Brain microvascular endothelial cell (primary cell): ENCODE results near the gene SLC2A11.

ENCODE experiments used
- DNase-seq: peaks from one replicate; pipeline ENCODE4 v3.0.0-alpha.2; 2020
- H3K27ac ChIP-seq: fragments of 250-450 bp; sonication (Bioruptor Pico); 2 replicates; pipeline ENCODE4 v1.5.1; 2020; ENCODE audit warnings: mild to moderate bottlenecking, moderate library complexity
- H3K27me3 ChIP-seq: fragments of 250-450 bp; sonication (Bioruptor Pico); replicated peaks from 2 replicates; pipeline ENCODE4 v1.5.1; 2020; ENCODE audit warnings: mild to moderate bottlenecking
- H3K36me3 ChIP-seq: fragments of 250-450 bp; sonication (Bioruptor Pico); replicated peaks from 2 replicates; pipeline ENCODE4 v1.5.1; 2020; ENCODE audit warnings: mild to moderate bottlenecking
- H3K4me3 ChIP-seq: 2 replicates; pipeline ENCODE4 v1.5.1; 2011; ENCODE audit warnings: low read depth, mild to moderate bottlenecking, control low read depth, low read length, moderate library complexity
- CTCF ChIP-seq: IDR thresholded peaks from 2 replicates; pipeline ENCODE4 v1.5.1; 2011; ENCODE audit warnings: low read depth, mild to moderate bottlenecking, moderate library complexity, low read length, control low read depth, inconsistent platforms; ENCODE audit errors: missing control alignments
- in situ Hi-C: cut with HindIII; loops from 2 replicates; pipeline ENCODE4 v1.10.0; 2017; ENCODE audit warnings: low sequenced_read_pairs, low pct_ligation_motif_present

The SLC2A11 gene

GRCh38 chr22:23868580-23868979, 10.9 kb downstream of the SLC2A11 start:
- in situ Hi-C loops, result no loop called here
- H3K4me3 ChIP-seq, result no peak overlapping the region
- H3K36me3 ChIP-seq, result no peaks in the 10 kb centered on the region
- H3K27me3 ChIP-seq, result no peaks in the 10 kb centered on the region
- no peak for TF ChIP-seq CTCF
- no peak overlapping the region for H3K27ac ChIP-seq
- DNase-seq, result no peak

- TF ChIP-seq CTCF, result no peak
- DNase-seq, result no peak
- no peak overlapping the region for H3K4me3 ChIP-seq
- H3K27me3 ChIP-seq, result no peaks in the 10 kb centered on the region
- no peak overlapping the region for H3K27ac ChIP-seq
- in situ Hi-C loops, result no loop called here
- H3K36me3 ChIP-seq, result no peaks in the 10 kb centered on the region
These were observed 17.2 kb downstream of the SLC2A11 start for GRCh38 chr22:23874871-23875270.

GRCh38 chr22:23875801-23876200, 18.1 kb downstream of the SLC2A11 start:
- in situ Hi-C loops, result no loop called here
- H3K36me3 ChIP-seq, result no peaks in the 10 kb centered on the region
- no peak for DNase-seq
- H3K4me3 ChIP-seq, result no peak overlapping the region
- H3K27ac ChIP-seq, result no peak overlapping the region
- no peaks in the 10 kb centered on the region for H3K27me3 ChIP-seq
- TF ChIP-seq CTCF, result no peak

GRCh38 chr22:23877566-23877965, 19.9 kb downstream of the SLC2A11 start:
- no peak overlapping the region for H3K4me3 ChIP-seq
- DNase-seq, result no peak
- H3K36me3 ChIP-seq, result no peaks in the 10 kb centered on the region
- TF ChIP-seq CTCF, result no peak
- no peaks in the 10 kb centered on the region for H3K27me3 ChIP-seq
- H3K27ac ChIP-seq, result no peak overlapping the region
- in situ Hi-C loops, result no loop called here

- in situ Hi-C loops, result no loop called here
- Histone ChIP-seq H3K27me3 (no peaks in the 10 kb centered on the region), H3K27ac (no peak overlapping the region), H3K4me3 (no peak overlapping the region), H3K36me3 (no peaks in the 10 kb centered on the region)
- TF ChIP-seq CTCF, result no peak
- DNase-seq, result no peak
These were observed 20.5 kb downstream of the SLC2A11 start for GRCh38 chr22:23878219-23878618.

GRCh38 chr22:23882370-23882769, 24.7 kb downstream of the SLC2A11 start:
- no peak overlapping the region for H3K4me3 ChIP-seq
- H3K27ac ChIP-seq, result no peak overlapping the region
- TF ChIP-seq CTCF, result no peak
- H3K27me3 ChIP-seq, result no peaks in the 10 kb centered on the region
- in situ Hi-C loops, result no loop called here
- no peaks in the 10 kb centered on the region for H3K36me3 ChIP-seq
- DNase-seq, result no peak
